NT2/D1 (cell line): Measurements from ENCODE around the gene DSC1.

Source experiments
- YY1 ChIP-seq: IDR thresholded peaks from 2 replicates; pipeline ENCODE4 v1.6.1; 2011; ENCODE audit not compliant: insufficient read length, insufficient read depth
- ZNF274 ChIP-seq: IDR thresholded peaks from 2 replicates; pipeline ENCODE4 v1.6.1; 2011; ENCODE audit warnings: mild to moderate bottlenecking, low read depth, low read length

- TF ChIP-seq YY1, result no peak
- no peak for TF ChIP-seq ZNF274
Observed at GRCh38 chr18:31103423-31103822, 59.2 kb downstream of the DSC1 start.
